Neutrophil (primary cell): ENCODE data around the gene EXOC4.
A peak's percentile ranks its signal among the peaks of the same experiment; 100 is the strongest.

Experiments used
- H3K27ac ChIP-seq: fragments of 200-600 bp; sonication (generic); 2 replicates; pipeline ENCODE4 v1.5.1; 2016; ENCODE audit warnings: mild to moderate bottlenecking, moderate library complexity
- H3K27me3 ChIP-seq: fragments of 200-600 bp; sonication (generic); 2 replicates; pipeline ENCODE4 v1.6.0; 2016; ENCODE audit warnings: mild to moderate bottlenecking
- H3K36me3 ChIP-seq: fragments of 200-600 bp; sonication (generic); 2 replicates; pipeline ENCODE4 v1.5.1; 2017
- H3K4me1 ChIP-seq, 2 experiments: fragments of 200-600 bp in 1 of 2; sonication (generic) in 1 of 2; 1 replicate in 1 of 2; 2 replicates in 1 of 2; pipeline versions ENCODE4 v1.5.1 to v1.6.1; 2013 to 2016; ENCODE audit warnings: low read depth in 1 of 2, low read length in 1 of 2, mild to moderate bottlenecking in 1 of 2, moderate library complexity in 1 of 2; ENCODE audit not compliant: control insufficient read depth in 1 of 2, insufficient read depth in 1 of 2
- H3K4me3 ChIP-seq, 2 experiments: fragments of 200-600 bp in 1 of 2; sonication (generic) in 1 of 2; 1 replicate in 1 of 2; 2 replicates in 1 of 2; pipeline ENCODE4 v1.5.1; 2013 to 2016; ENCODE audit warnings: low read depth in 1 of 2, low read length in 1 of 2, mild to moderate bottlenecking in 1 of 2, moderate library complexity in 1 of 2
- H3K9me3 ChIP-seq: fragments of 200-600 bp; sonication (generic); 2 replicates; pipeline ENCODE4 v1.5.1; 2016
- CTCF ChIP-seq: fragments of 200-600 bp; sonication (generic); IDR thresholded peaks from 2 replicates; pipeline ENCODE4 v1.5.1; 2016; ENCODE audit warnings: antibody characterized with exemption

Gene EXOC4

GRCh38 chr7:133606991-133607390 lies 354.1 kb downstream of the EXOC4 start:
- no peaks in the 10 kb centered on the region for H3K9me3 ChIP-seq
- TF ChIP-seq CTCF = no peak
- H3K27ac ChIP-seq = no peak overlapping the region
- H3K36me3 ChIP-seq = no peaks in the 10 kb centered on the region
- peaks cover 5 to 6% of the 10 kb centered on the region in 2 experiments for H3K4me1 ChIP-seq
- H3K27me3 ChIP-seq = no peaks in the 10 kb centered on the region
- H3K4me3 ChIP-seq = no peak overlapping the region

- Histone ChIP-seq H3K9me3 (no peaks in the 10 kb centered on the region), H3K36me3 (no peaks in the 10 kb centered on the region), H3K4me1 (peaks cover 14% of the 10 kb centered on the region in 2 experiments), H3K27me3 (no peaks in the 10 kb centered on the region), H3K27ac (no peak overlapping the region), H3K4me3 (no peak overlapping the region)
- no peak for TF ChIP-seq CTCF
Measured at GRCh38 chr7:133609806-133610205, 356.9 kb downstream of the EXOC4 start.

GRCh38 chr7:133611955-133612354 lies 359.1 kb downstream of the EXOC4 start:
- Histone ChIP-seq H3K36me3 (no peaks in the 10 kb centered on the region), H3K27ac (peak overlapping the region; percentile 68), H3K9me3 (no peaks in the 10 kb centered on the region), H3K27me3 (no peaks in the 10 kb centered on the region), H3K4me1 (peaks cover 14% of the 10 kb centered on the region in 2 experiments), H3K4me3 (no peak overlapping the region)
- no peak for TF ChIP-seq CTCF

GRCh38 chr7:133613250-133613790 lies 360.4 kb downstream of the EXOC4 start:
- Histone ChIP-seq H3K27ac (no peak overlapping the region), H3K9me3 (no peaks in the 10 kb centered on the region)
- no peak for TF ChIP-seq CTCF

GRCh38 chr7:133614251-133614650 lies 361.4 kb downstream of the EXOC4 start:
- H3K27ac ChIP-seq = no peak overlapping the region
- H3K4me1 ChIP-seq = peaks cover 14% of the 10 kb centered on the region in 2 experiments
- no peak for TF ChIP-seq CTCF
- H3K27me3 ChIP-seq = no peaks in the 10 kb centered on the region
- no peaks in the 10 kb centered on the region for H3K36me3 ChIP-seq
- no peak overlapping the region for H3K4me3 ChIP-seq
- H3K9me3 ChIP-seq = no peaks in the 10 kb centered on the region

More at GRCh38 chr7:133613250-133613790, 360.4 kb downstream of the EXOC4 start:
- Histone ChIP-seq H3K4me1 (peaks cover 14% of the 10 kb centered on the region in 2 experiments), H3K36me3 (no peaks in the 10 kb centered on the region), H3K27me3 (no peaks in the 10 kb centered on the region), H3K4me3 (no peak overlapping the region)
